Mesendoderm (in vitro differentiated cells): Measurements from ENCODE around the gene DVL3.

Experiments
- DNase-seq: peaks from one replicate; pipeline ENCODE4 v3.0.0; 2013
- H2AK5ac ChIP-seq: 2 replicates; pipeline ENCODE4 v1.6.1; 2013; ENCODE audit warnings: low read length, inconsistent platforms
- H2BK120ac ChIP-seq: 2 replicates; pipeline ENCODE4 v1.6.1; 2013; ENCODE audit warnings: low read depth, mild to moderate bottlenecking, low read length, moderate library complexity, mixed read lengths
- H2BK15ac ChIP-seq: replicated peaks from 2 replicates; pipeline ENCODE4 v1.6.1; 2013; ENCODE audit warnings: low read depth, mild to moderate bottlenecking, moderate library complexity
- H2BK5ac ChIP-seq: 2 replicates; pipeline ENCODE4 v1.6.1; 2013; ENCODE audit warnings: low read length, inconsistent platforms
- H3K18ac ChIP-seq: 2 replicates; pipeline ENCODE4 v1.6.1; 2013; ENCODE audit warnings: mild to moderate bottlenecking, low read length, mixed read lengths
- H3K23ac ChIP-seq: one replicate; pipeline ENCODE4 v1.6.1; 2013; ENCODE audit warnings: low read length
- H3K27ac ChIP-seq: 2 replicates; pipeline ENCODE4 v1.5.1; 2013; ENCODE audit warnings: low read depth, mild to moderate bottlenecking, inconsistent platforms, low read length, moderate library complexity
- H3K27me3 ChIP-seq: 2 replicates; pipeline ENCODE4 v1.6.1; 2013; ENCODE audit warnings: low read length, control low read depth, mild to moderate bottlenecking, inconsistent platforms; ENCODE audit not compliant: insufficient read depth, poor library complexity
- H3K36me3 ChIP-seq: 2 replicates; pipeline ENCODE4 v1.6.1; 2013; ENCODE audit warnings: low read length, inconsistent platforms; ENCODE audit not compliant: control insufficient read depth, insufficient read depth
- H3K4ac ChIP-seq: one replicate; pipeline ENCODE4 v1.6.1; 2013; ENCODE audit warnings: low read depth, mild to moderate bottlenecking, low read length, moderate library complexity
- H3K4me1 ChIP-seq: 2 replicates; pipeline ENCODE4 v1.6.1; 2013; ENCODE audit warnings: low read depth, low read length, inconsistent platforms; ENCODE audit not compliant: control insufficient read depth
- H3K4me2 ChIP-seq: 2 replicates; pipeline ENCODE4 v1.6.1; 2013; ENCODE audit warnings: low read length
- H3K4me3 ChIP-seq: 2 replicates; pipeline ENCODE4 v1.5.1; 2013; ENCODE audit warnings: mild to moderate bottlenecking, low read length
- H3K56ac ChIP-seq: one replicate; pipeline ENCODE4 v1.6.1; 2013; ENCODE audit warnings: low read length
- H3K79me1 ChIP-seq: 2 replicates; pipeline ENCODE4 v1.6.1; 2013; ENCODE audit warnings: low read length, inconsistent platforms
- H3K79me2 ChIP-seq: 2 replicates; pipeline ENCODE4 v1.6.1; 2013; ENCODE audit warnings: mild to moderate bottlenecking, low read length; ENCODE audit not compliant: control insufficient read depth, insufficient read depth
- H3K9ac ChIP-seq: 2 replicates; pipeline ENCODE4 v1.6.1; 2013; ENCODE audit warnings: low read length, inconsistent platforms
- H4K5ac ChIP-seq: one replicate; pipeline ENCODE4 v1.6.1; 2013; ENCODE audit warnings: low read length
- H4K8ac ChIP-seq: one replicate; pipeline ENCODE4 v1.6.1; 2013; ENCODE audit warnings: low read depth, mild to moderate bottlenecking, control low read depth, low read length, moderate library complexity
- WGBS: extraction: QIAGEN DNeasy Blood & Tissue Kit; methylation state at CpG from one replicate; pipeline ENCODE4 v1.1.7; 2013; ENCODE audit warnings: low lambda C conversion rate, missing lambda C conversion rate; ENCODE audit not compliant: insufficient coverage; ENCODE audit errors: extremely low coverage; 5-methylcytosine and 5-hydroxymethylcytosine counted together

The DVL3 gene

DNA sequence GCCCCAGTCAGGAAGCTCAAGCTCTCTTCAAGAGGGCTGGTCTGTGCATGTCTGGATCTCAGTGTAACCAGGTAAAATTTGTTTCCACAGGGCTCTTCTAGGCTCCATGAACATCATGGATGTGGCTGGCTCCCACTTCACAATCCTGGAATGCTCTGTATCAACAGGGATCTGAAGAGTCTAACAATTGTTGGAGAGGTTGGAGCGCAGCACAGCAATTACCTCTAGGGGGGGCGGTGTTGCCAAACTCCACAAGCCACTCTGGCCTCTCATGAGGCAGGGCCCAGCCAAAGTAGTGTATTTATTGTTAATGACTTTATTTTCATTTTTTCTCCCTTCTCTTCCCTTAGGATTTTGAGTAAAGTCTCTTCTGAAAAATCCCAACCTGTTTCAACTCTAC, 26.2 kb upstream of the DVL3 start:
- Histone ChIP-seq H3K79me2 (no peaks in the 10 kb centered on the region), H3K4me1 (no peaks in the 10 kb centered on the region)
- no CpG with 5 or more reads among the region's 2 CpGs for WGBS

DNA sequence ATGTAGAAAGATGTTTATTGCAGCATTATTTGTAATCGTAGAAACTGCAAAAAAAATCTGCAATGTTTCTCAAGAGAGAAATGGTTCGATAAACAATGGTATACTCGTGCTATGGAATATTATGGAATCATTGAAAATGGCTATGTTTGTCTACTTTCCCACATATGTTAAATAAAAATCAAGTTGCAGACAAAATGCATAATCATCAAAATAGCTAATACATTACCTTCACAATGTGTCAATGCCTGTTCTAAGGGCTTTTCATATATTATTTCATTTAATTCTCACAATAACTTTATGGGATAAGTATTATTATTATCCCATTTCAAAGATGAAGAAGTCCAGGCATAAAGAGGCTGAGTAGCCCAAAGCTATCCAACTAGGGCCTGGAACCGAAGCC, 22.2 kb upstream of the DVL3 start:
- Histone ChIP-seq H3K4me1 (peaks cover 6% of the 10 kb centered on the region), H3K79me1 (peaks cover 18% of the 10 kb centered on the region), H3K4me3 (no peak overlapping the region), H2BK120ac (no peak overlapping the region), H3K4me2 (no peak overlapping the region), H2AK5ac (no peak overlapping the region), H3K79me2 (peaks cover 23% of the 10 kb centered on the region), H3K27me3 (no peaks in the 10 kb centered on the region), H2BK15ac (no peak overlapping the region), H4K8ac (no peak overlapping the region), H4K5ac (no peak overlapping the region), H3K4ac (no peak overlapping the region), H3K18ac (no peak overlapping the region), H3K27ac (no peak overlapping the region), H3K23ac (no peak overlapping the region), H2BK5ac (no peak overlapping the region), H3K56ac (no peak overlapping the region), H3K9ac (no peak overlapping the region), H3K36me3 (peaks cover 2% of the 10 kb centered on the region)
- no peak for DNase-seq
- WGBS: no CpG with 5 or more reads among the region's 4 CpGs

More for the DNA sequence above, 26.2 kb upstream of the DVL3 start:
- H3K27ac ChIP-seq: no peak overlapping the region
- no peak overlapping the region for H2BK5ac ChIP-seq
- H3K23ac ChIP-seq: no peak overlapping the region
- H4K8ac ChIP-seq: no peak overlapping the region
- H2BK120ac ChIP-seq: no peak overlapping the region
- no peak overlapping the region for H3K4ac ChIP-seq
- H3K56ac ChIP-seq: no peak overlapping the region
- no peak overlapping the region for H3K4me3 ChIP-seq
- H3K36me3 ChIP-seq: no peaks in the 10 kb centered on the region
- H2BK15ac ChIP-seq: no peak overlapping the region
- H2AK5ac ChIP-seq: no peak overlapping the region
- no peak overlapping the region for H3K9ac ChIP-seq
- H3K27me3 ChIP-seq: no peaks in the 10 kb centered on the region
- H4K5ac ChIP-seq: no peak overlapping the region
- no peaks in the 10 kb centered on the region for H3K79me1 ChIP-seq
- no peak overlapping the region for H3K4me2 ChIP-seq
- no peak overlapping the region for H3K18ac ChIP-seq
- peak; percentile 74 for DNase-seq

DNA sequence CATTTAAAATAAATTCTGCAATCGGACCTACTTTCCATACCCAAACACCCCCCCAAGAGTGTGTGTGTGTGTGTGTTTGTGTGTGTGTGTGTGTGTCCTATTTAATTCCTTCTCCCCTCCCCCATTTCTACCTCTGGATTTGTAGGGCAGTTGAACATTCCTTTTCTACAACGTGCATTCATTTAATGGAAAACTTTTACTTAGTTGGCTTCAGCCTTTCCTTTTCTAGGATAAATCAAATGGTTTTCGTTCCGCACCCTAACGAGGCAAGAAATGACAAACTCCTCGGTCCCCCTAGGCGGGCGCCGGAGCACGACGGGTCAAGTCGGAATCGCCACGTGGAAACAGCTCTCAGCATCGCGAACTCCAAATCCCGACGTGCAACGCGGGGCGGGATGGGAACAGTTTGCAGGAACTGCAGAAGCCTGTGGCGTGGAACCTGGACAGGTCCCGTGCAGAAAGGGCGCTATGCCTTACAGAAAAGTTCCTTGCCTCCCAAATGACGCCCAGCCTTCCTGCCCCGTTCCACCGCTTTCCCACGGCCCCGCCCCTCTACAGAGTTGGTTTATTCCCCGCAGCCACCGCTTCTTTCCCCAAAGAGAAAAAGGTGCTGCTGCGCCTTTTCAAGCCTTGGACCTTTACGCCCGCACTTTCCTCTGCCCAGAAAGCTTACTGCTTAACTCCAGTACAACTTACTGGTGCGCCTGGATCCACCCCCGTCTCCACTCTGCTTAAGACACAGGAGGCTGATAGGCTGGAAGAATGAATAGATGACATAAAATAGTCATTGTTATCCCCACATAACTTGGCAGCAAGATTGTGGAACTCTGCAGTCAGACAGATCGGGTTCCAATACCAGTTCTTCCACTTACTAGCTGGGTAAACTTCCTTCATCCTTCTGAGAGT, 21.1 kb upstream of the DVL3 start:
- H3K27me3 ChIP-seq: no peaks in the 10 kb centered on the region
- peak overlapping the region; percentile 67 for H3K23ac ChIP-seq
- peak overlapping the region; percentile 91 for H3K9ac ChIP-seq
- peaks cover 2% of the 10 kb centered on the region for H3K36me3 ChIP-seq
- no peak overlapping the region for H4K8ac ChIP-seq
- H3K79me1 ChIP-seq: peaks cover 18% of the 10 kb centered on the region
- peak overlapping the region; percentile 93 for H3K56ac ChIP-seq
- H3K27ac ChIP-seq: no peak overlapping the region
- H3K4me2 ChIP-seq: peak overlapping the region; percentile 97
- H2BK5ac ChIP-seq: no peak overlapping the region
- no CpG with 5 or more reads among the region's 37 CpGs for WGBS
- H4K5ac ChIP-seq: no peak overlapping the region
- H2AK5ac ChIP-seq: no peak overlapping the region
- H3K4me3 ChIP-seq: peak overlapping the region; percentile 80
- peaks cover 6% of the 10 kb centered on the region for H3K4me1 ChIP-seq
- peak overlapping the region; percentile 25 for H3K18ac ChIP-seq
- peaks cover 23% of the 10 kb centered on the region for H3K79me2 ChIP-seq
- DNase-seq: peak; percentile 90
- peak overlapping the region; percentile 64 for H3K4ac ChIP-seq
- no peak overlapping the region for H2BK15ac ChIP-seq
- no peak overlapping the region for H2BK120ac ChIP-seq

DNA sequence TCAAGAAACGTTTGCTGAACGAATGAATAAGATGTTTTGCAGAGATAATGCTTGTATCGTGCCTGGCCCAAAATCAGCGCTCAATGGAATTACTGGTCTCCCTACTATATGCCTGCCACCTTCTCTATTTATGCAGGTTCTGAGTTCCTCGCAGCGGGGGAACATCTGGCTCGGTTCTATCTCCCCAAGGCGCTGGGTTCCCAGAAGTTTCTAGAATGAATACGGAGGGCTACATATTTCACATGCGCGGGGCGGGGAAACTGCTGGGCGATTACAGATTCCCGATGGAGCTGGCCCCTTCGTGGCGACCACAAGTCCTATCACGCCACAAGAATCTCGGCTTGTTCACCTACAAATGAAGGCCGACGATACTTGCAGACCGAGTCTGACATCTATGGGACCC, 20.4 kb upstream of the DVL3 start:
- H2BK120ac ChIP-seq: no peak overlapping the region

DNA sequence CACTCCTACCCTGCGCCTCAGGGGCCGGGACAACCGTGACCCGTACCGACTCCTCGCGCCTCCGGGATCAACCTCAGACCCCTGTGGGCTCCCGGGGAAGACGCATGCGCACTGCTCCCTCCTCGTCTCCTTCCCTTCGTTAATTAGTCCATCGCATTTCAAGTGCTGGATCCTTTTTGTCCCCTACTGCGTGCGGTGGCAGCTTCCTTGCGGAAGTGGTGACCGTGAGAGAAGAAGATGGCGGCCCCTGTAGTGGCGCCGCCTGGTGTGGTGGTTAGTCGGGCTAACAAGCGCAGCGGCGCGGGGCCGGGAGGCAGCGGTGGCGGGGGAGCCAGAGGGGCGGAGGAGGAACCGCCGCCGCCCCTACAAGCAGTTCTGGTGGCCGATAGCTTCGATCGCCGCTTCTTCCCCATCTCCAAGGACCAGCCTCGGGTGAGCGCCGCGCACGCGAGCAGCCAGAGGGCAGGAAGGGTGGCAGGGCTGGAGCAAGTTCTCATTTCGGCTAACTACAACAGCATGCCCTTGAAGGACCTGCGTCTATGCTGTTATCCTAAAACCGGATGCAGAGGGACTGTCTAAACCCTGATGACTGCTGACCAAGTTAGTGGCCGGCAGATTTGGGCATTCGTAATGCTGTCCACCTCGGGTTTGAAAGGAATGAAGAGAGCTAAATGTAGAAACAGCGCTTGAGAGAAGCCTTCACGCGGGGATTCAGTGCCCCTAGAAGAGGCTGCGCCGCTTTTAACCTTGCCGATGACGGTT, 19.8 kb upstream of the DVL3 start, which contains the start of gene EIF2B5:
TSS of gene EIF2B5 (plus strand) at position 210 of the 762 bp plus-strand sequence. CDS start at position 238, 28 bp downstream.
- H4K5ac ChIP-seq: no peak within 1 kb of the TSS
- DNase-seq: peak; percentile 98
- H3K36me3 ChIP-seq: peaks cover 2% of the 10 kb centered on the region
- H3K27me3 ChIP-seq: no peaks in the 10 kb centered on the region
- no peak within 1 kb of the TSS for H2BK15ac ChIP-seq
- peak within 1 kb of the TSS; percentile 75 for H3K27ac ChIP-seq
- H2BK120ac ChIP-seq: no peak within 1 kb of the TSS
- peaks cover 6% of the 10 kb centered on the region for H3K4me1 ChIP-seq
- peak within 1 kb of the TSS; percentile 90 for H3K4ac ChIP-seq
- H2BK5ac ChIP-seq: peak within 1 kb of the TSS; percentile 82
- H3K23ac ChIP-seq: peak within 1 kb of the TSS; percentile 67
- WGBS: no CpG with 5 or more reads among the region's 56 CpGs
- peaks cover 18% of the 10 kb centered on the region for H3K79me1 ChIP-seq
- H3K4me3 ChIP-seq: peak within 1 kb of the TSS; percentile 80
- peak within 1 kb of the TSS; percentile 93 for H3K56ac ChIP-seq
- no peak within 1 kb of the TSS for H4K8ac ChIP-seq
- H3K9ac ChIP-seq: peak within 1 kb of the TSS; percentile 91
- H3K18ac ChIP-seq: peak within 1 kb of the TSS; percentile 72
- no peak within 1 kb of the TSS for H2AK5ac ChIP-seq
- H3K4me2 ChIP-seq: peak within 1 kb of the TSS; percentile 97
- H3K79me2 ChIP-seq: peaks cover 23% of the 10 kb centered on the region

More for the DNA sequence above, 20.4 kb upstream of the DVL3 start:
- Histone ChIP-seq H3K36me3 (peaks cover 2% of the 10 kb centered on the region), H2AK5ac (no peak overlapping the region), H3K79me1 (peaks cover 18% of the 10 kb centered on the region), H3K18ac (peak overlapping the region; percentile 72), H4K8ac (no peak overlapping the region), H2BK5ac (peak overlapping the region; percentile 82), H3K56ac (peak overlapping the region; percentile 93), H2BK15ac (no peak overlapping the region), H3K4me2 (peak overlapping the region; percentile 97), H3K4me3 (peak overlapping the region; percentile 80), H3K4me1 (peaks cover 6% of the 10 kb centered on the region), H4K5ac (no peak overlapping the region), H3K27me3 (no peaks in the 10 kb centered on the region), H3K4ac (peak overlapping the region; percentile 64), H3K23ac (no peak overlapping the region), H3K27ac (peak overlapping the region; percentile 45), H3K9ac (peak overlapping the region; percentile 91), H3K79me2 (peaks cover 23% of the 10 kb centered on the region)
- no peak for DNase-seq
- WGBS: no CpG with 5 or more reads among the region's 21 CpGs
